ENCODE measurements around the gene EIF2B2.

Gene EIF2B2

DNA sequence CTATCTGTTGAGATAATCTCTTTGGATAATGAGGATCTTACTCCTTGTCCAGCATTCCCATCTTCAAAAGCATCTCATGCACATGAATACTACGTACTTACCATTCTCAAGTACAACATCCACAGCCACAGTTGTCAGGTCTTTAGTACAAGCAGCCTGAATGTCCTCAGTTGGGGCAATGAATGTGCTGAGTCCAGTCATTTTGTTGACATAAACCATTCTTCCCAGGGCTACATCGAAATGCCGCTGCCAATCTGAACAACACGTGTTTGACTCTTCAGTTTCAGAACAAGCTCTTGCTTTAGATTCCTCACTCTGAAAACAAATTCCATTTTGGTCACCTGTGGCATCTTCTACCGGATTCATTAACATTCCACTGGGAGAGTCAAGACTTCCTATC lies 43.6 kb downstream of the EIF2B2 start:
- DNase-seq: no peak

DNA sequence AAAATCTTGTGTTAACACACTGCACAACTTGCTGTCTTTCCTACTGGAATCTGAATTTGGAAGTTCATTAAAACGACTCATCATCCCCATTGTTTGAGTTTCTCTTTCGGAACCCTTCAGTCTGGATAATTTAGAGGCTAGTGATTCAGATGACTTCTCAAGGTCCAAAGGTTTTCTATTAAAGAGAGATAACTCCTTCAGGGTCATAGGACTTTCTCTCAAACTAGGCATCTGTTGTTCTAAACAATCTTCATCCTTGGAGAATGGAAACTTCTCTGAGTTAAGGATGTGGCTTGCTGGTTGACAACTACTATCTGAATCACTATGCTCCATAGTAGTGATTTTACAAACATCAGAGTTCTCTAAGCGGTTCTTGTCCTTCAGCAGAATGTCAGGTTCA lies 44.2 kb downstream of the EIF2B2 start:
- no peak for DNase-seq

DNA sequence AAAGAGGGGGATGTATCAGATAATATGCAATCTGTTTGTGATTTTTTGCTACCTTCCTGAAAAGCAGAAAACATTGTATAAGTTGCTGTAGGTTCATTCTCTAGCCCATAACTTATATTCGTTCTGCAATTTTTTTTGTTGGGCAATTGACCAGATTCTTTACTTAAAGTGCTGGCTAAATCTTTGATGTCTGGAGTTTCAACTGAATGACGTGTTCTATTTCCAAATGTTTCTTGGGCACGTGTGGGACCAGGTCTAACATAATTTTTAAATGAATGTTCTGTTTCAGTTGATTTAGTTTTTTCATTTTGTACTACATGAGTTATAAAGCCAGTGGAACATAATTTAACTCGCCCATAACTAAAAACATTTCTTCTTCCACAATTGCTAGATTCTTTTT lies 44.8 kb downstream of the EIF2B2 start:
- no peak for DNase-seq

DNA sequence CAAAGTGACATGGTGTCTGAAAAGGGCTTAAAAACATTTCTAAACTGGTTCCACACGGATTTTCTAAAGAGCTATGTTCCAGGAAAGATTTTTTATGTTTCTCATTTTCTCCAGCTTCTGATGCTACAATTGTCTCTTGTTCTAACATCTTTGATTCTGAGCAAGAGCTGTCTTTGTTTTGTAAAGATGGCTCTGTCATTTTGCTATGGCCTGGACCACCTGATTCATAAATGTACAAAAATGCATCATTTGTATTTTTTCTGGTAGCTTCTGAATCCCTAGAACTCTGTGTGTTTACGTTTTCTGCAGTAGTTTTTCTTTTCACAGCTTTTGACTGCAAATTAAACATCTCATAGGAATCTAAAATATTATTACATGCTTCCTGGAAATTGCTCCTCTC lies 45.4 kb downstream of the EIF2B2 start:
- no peak for DNase-seq

DNA sequence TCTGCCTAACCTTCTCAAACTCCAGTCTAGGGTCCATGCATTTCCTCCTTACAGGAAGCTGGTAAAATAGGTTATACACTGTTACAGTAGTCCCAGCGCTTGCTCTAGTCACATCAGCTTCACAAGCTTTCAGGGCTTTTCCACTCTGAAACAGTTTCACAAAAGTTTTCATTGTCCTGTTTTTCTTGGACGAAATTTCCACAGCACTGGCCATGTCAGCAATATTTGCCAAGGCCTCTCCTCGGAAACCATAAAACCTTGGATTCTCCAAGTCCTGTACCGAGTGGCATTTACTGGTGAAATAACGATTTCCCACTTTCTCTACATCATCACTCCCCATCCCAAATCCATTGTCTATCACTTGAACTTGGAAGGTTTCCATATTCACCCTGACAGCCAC lies 46.4 kb downstream of the EIF2B2 start:
- no peak for DNase-seq

DNA sequence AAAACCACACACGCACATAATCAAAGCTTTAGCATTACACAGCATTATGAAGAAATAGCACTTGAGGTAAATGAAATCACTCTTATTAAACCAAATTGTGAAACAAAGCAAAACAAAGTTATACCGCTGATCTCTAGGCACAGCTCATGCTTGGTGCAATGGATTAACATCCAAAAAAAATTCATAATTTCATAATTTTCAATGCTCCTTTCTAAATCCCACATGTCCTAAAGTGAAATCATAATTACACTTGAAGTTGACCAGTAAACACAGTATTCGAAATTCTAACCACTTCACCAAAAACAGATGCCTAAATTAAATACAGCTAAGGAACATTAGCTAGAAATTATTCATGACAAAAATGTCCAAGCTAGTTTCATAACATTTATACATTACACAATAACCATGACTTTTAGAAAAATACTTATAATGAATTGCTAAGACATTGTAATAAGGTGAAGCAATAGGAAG lies 47.0 kb downstream of the EIF2B2 start:
- no peak for DNase-seq

DNA sequence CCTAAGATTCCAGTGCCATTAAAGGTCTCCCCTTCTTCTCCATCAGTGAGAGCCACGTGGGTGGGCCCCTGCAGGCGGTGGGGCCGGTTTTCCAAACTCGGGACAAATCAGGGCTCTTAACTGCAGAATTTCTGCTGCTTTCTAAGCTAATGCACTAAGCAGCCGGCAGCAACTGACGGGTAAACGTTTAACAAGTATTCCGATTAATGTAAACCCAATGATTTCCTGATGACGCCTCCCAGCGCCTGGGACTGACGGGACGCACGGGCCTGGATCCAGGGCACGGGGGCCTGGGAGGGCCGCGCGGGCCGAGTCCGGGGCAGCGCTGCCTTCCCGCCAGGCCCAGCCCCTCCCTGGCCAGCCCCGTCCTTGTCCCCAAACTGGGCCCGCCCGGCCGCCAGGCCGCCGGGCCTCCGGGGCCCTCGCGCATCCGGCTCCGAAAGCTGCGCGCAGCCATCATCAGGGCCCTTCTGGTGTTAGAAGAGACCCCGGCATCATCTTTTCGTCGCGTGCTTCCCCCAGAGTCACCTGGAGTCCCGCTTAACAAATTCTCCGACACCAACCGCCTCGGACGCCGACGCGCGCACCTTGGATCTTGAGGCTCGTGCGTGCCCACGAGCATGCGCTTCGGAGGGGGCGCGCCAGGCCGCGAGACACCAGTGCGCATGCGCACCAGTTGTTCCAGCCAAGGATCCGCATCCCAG lies 48.3 kb downstream of the EIF2B2 start, which contains the start of gene MLH3:
MLH3 (minus strand) TSS at position 616 of the 704 bp plus-strand sequence. CDS start 1,812 bp downstream, outside the sequence.
- peak; percentile 86 for DNase-seq

DNA sequence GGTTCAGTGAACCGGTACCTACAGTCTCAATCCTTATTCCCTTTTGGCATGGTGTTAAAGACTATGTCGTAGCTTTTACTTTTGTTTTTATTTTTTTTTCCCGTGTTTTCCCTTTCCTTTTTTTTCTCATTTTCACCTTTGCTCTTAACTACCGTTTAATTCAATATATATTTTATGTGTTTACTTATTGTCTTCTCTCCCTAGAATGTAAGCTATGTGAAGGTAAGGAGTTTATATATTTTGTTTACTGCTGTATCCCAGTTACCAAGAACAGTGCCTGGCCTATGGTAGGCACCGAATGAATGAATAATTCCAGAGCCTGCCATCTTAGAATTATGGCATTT lies 48.8 kb downstream of the EIF2B2 start:
- DNase-seq: no peak

DNA sequence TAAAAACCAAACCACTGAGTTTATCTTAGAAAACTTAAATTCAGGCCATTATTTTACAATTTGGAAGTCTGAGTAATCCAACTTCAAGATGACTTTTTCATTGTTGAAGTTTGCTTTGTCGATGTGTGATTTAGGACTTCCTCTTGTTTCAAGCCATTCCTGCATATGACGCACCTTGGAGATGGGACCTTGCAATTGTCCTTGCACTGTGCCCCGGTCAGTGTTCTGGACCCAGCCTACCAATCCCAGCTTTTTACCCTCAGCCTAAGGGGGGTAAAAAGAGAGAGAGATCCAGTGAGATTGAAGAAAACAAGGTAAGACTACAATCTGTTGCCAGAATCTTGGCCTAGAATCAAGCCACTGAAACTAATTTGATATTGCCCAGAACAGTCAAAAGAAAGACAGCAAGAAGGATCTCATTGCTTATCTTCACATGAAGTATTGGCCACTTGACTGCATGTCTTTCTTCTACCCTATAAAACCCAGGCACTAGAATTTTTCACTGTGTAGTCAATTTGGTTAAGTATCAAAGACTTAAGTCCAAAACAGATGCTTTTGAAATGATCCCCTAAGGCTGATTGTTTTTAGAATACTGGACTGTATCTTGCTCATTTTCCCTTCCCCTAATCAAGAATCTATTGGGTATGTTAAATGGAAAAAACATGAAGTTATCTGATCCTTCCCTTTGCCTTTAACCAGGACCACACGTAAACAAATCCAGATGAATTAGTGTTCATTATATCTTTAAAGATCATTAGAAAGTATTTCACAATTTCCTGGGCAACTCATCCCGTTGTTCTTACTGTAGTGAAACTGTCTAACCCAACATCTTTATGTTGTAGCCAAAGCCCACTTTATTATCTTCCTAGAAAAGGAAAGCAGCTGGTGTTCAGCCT lies 50.9 kb downstream of the EIF2B2 start:
- no peak for DNase-seq

DNA sequence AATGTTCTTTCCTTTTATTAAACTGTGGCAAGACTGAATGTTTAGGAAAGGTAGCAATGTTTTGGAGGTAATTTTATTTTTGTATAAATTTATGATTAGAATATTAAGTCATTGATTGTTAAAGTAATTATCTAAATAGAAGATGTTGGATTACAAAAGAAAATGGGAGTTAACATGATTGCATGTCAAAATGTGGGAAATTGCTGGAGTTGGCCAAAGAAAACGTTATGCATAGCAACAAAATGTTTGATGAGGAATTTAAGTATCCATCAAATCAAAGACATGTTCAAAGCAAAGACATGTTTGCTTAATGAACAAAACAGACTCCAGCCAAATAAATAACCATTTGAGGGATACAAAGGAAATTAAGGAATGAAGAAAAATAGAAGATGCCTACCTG lies 51.7 kb downstream of the EIF2B2 start:
- no peak for DNase-seq

DNA sequence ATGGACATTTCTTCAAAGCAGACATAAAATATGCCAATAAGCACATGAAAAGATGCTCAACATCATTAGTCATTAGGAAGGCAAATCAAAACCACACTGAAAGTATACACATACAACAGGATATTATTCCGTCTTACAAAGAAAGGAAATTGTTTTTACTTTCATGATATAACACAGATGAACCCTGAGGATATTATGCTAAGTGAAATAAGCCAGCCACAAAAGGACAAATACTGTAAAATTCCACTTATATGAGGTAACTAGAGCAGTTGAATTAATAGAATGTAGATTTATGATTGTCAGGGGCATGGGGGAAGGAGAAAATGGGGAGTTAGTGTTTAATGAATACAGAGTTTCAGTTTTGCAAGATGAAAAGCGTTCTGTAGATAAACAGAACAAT lies 56.9 kb downstream of the EIF2B2 start:
- no peak for DNase-seq

DNA sequence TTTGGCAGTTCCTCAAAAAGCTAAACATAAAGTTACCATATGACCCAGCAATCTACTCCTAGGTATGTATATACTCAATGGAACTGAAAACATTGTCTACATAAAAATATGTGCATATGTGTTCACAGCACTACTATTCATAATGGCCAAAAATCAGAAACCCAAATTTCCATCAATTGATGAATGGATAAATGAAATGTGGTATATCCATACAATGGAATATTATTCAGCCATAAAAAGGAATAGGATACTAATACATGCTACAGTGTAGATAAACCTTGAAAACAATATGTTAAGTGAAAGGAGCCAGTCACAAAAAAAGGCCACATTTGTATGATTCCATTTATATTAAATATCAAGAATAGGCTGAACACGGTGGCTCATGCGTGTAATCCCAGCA lies 57.7 kb downstream of the EIF2B2 start:
- no peak for DNase-seq

Data from CD4-positive, alpha-beta T cell treated with Interleukin-6 for 4 hours (primary cell).